Smooth muscle cell (in vitro differentiated cells): ENCODE measurements around the gene ASF1A. TPM values are rescaled to one million over a fixed set of nuclear protein-coding genes. Genes with fewer than 3 reads are reported as not detected.
A peak's percentile ranks its signal among the peaks of the same experiment; 100 is the strongest.

Experiments
- DNase-seq: peaks from one replicate; lab custom pipeline; 2025; ENCODE audit not compliant: unreplicated experiment; lab: John Stamatoyannopoulos, UW
- H2AFZ ChIP-seq: fragments of 200-600 bp; sonication (generic); 2 replicates; pipeline ENCODE4 v1.6.0; 2016; ENCODE audit warnings: antibody characterized with exemption, low read depth, mild to moderate bottlenecking
- H3F3A ChIP-seq: fragments of 200-600 bp; sonication (generic); 2 replicates; pipeline ENCODE4 v1.6.0; 2017; ENCODE audit warnings: antibody characterized with exemption, low read depth
- H3K27ac ChIP-seq: fragments of 200-600 bp; sonication (generic); 2 replicates; pipeline ENCODE4 v1.5.1; 2016; ENCODE audit warnings: low read depth, mild to moderate bottlenecking
- H3K27me3 ChIP-seq: fragments of 200-600 bp; sonication (generic); 2 replicates; pipeline ENCODE4 v1.6.1; 2016; ENCODE audit warnings: low read depth, mild to moderate bottlenecking
- H3K36me3 ChIP-seq: fragments of 200-600 bp; sonication (generic); 2 replicates; pipeline ENCODE4 v1.5.1; 2016; ENCODE audit warnings: low read depth
- H3K4me1 ChIP-seq: fragments of 200-600 bp; sonication (generic); 2 replicates; pipeline ENCODE4 v1.5.1; 2016; ENCODE audit warnings: low read depth
- H3K4me2 ChIP-seq: fragments of 200-600 bp; sonication (generic); 2 replicates; pipeline ENCODE4 v1.6.0; 2016; ENCODE audit warnings: mild to moderate bottlenecking
- H3K4me3 ChIP-seq: fragments of 200-600 bp; sonication (generic); 2 replicates; pipeline ENCODE4 v1.5.1; 2016; ENCODE audit warnings: mild to moderate bottlenecking
- H3K79me2 ChIP-seq: fragments of 200-600 bp; sonication (generic); 2 replicates; pipeline ENCODE4 v1.6.0; 2016; ENCODE audit warnings: low read depth, mild to moderate bottlenecking
- H3K9ac ChIP-seq: fragments of 200-600 bp; sonication (generic); 2 replicates; pipeline ENCODE4 v1.6.0; 2016; ENCODE audit warnings: low read depth
- H3K9me3 ChIP-seq: fragments of 200-600 bp; sonication (generic); replicated peaks from 2 replicates; pipeline ENCODE4 v1.5.1; 2016; ENCODE audit warnings: low read depth
- H4K20me1 ChIP-seq: fragments of 200-600 bp; sonication (generic); 2 replicates; pipeline ENCODE4 v1.6.0; 2016; ENCODE audit warnings: low read depth
- CTCF ChIP-seq: fragments of 200-600 bp; sonication (generic); IDR thresholded peaks from 2 replicates; pipeline ENCODE4 v1.5.1; 2017; ENCODE audit warnings: borderline replicate concordance, mild to moderate bottlenecking, antibody characterized with exemption; ENCODE audit not compliant: insufficient read depth, poor library complexity, severe bottlenecking
- WGBS: methylation state at CpG from one replicate; pipeline ENCODE4 v1.1.7; 2016; ENCODE audit warnings: low lambda C conversion rate; 5-methylcytosine and 5-hydroxymethylcytosine counted together
- polyA plus RNA-seq: library from polyadenylated mRNA; unstranded; fragments of >200 nt; fragmentation: Nextera tagmentation; extraction: Ambion mirVana; gene quantifications from 2 replicates; pipeline ENCODE4 v1.2.1, GENCODE V29; 2016
- total RNA-seq: library from RNA; depleted of rRNA; stranded (reverse); fragments of >200 nt; gene quantifications from 2 replicates; pipeline ENCODE4 v1.2.3, GENCODE V29; 2014

Gene ASF1A
- total and polyA plus RNA-seq, 2 experiments from 2014 or later: 33.4 to 38.8 TPM

GRCh38 chr6:118876814-118877213 is 17.1 kb upstream of the ASF1A start:
- H3K4me3 ChIP-seq: no peak overlapping the region
- H3K27me3 ChIP-seq: no peaks in the 10 kb centered on the region
- no peaks in the 10 kb centered on the region for H3K4me1 ChIP-seq
- H2AFZ ChIP-seq: no peak overlapping the region
- peak overlapping the region; percentile 67 for H3K4me2 ChIP-seq
- H3K27ac ChIP-seq: peak overlapping the region; percentile 80
- no peaks in the 10 kb centered on the region for H3K36me3 ChIP-seq
- no peak for TF ChIP-seq CTCF
- peaks cover 35% of the 10 kb centered on the region for H3K79me2 ChIP-seq
- peak overlapping the region; percentile 50 for H3K9ac ChIP-seq
- no peaks in the 10 kb centered on the region for H3F3A ChIP-seq
- DNase-seq: no peak
- peaks cover 4% of the 10 kb centered on the region for H4K20me1 ChIP-seq
- no peaks in the 10 kb centered on the region for H3K9me3 ChIP-seq

GRCh38 chr6:118877806-118878205 is 16.1 kb upstream of the ASF1A start:
- 92% methylated on average over 2 of the region's 2 CpGs for WGBS
- Histone ChIP-seq H3K4me1 (no peaks in the 10 kb centered on the region), H4K20me1 (peaks cover 7% of the 10 kb centered on the region), H3K9ac (no peak overlapping the region), H3F3A (no peaks in the 10 kb centered on the region), H3K36me3 (no peaks in the 10 kb centered on the region), H3K4me3 (no peak overlapping the region), H2AFZ (no peak overlapping the region), H3K9me3 (no peaks in the 10 kb centered on the region), H3K79me2 (peaks cover 40% of the 10 kb centered on the region), H3K27ac (peak overlapping the region; percentile 80), H3K4me2 (no peak overlapping the region), H3K27me3 (no peaks in the 10 kb centered on the region)
- no peak for TF ChIP-seq CTCF
- no peak for DNase-seq

DNA sequence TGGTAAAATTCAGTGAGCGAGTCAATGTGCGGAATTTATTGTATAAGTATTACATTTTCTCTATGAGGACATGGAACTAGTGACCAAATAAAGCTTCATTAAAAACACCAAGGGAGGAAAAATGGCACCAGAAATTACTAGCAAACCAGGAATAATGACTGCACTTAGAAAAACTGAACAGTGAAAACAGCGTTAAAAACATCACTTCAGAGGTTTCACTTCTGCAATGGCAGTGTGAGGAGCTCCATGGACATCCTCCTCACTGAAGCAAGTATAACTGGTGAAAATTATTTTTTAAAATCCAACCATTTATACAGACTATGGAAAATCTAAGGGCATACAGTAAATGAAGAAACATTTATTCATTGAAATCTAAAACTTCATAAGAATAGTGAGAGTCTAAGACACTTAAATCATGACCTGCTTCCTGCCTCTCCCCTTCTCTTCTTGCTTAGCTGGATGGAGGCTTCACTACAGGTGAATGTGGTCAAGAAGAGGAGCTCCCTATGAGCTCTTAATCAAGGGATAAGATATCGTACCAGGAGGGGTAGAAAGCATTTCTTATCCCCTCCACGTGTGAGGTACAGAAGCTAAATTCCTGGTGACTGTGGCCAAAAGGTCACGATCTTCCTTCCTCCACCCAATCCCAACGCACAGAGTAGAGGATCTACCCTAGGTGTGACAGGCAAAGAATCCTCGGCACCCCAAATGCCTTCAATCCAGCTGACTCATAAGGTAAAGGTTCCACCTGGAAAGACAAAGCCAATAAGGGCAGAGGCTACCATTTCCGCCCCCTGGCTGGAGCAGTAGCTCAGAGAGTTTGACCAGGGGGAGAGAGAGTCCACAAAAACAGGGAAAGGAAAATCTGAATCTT is 12.3 kb upstream of the ASF1A start:
- H4K20me1 ChIP-seq: peaks cover 21% of the 10 kb centered on the region
- H3F3A ChIP-seq: no peaks in the 10 kb centered on the region
- 88% methylated on average over 9 of the region's 9 CpGs for WGBS
- no peak for DNase-seq
- TF ChIP-seq CTCF: no peak
- no peak overlapping the region for H3K4me3 ChIP-seq
- H2AFZ ChIP-seq: no peak overlapping the region
- H3K79me2 ChIP-seq: peaks cover 73% of the 10 kb centered on the region
- H3K27ac ChIP-seq: no peak overlapping the region
- no peaks in the 10 kb centered on the region for H3K36me3 ChIP-seq
- no peaks in the 10 kb centered on the region for H3K27me3 ChIP-seq
- no peaks in the 10 kb centered on the region for H3K9me3 ChIP-seq
- H3K4me1 ChIP-seq: no peaks in the 10 kb centered on the region
- H3K4me2 ChIP-seq: no peak overlapping the region
- no peak overlapping the region for H3K9ac ChIP-seq
